RPMI7951 (cell line): ENCODE measurements around the gene MATN1. TPM values are rescaled to one million over a fixed set of nuclear protein-coding genes. Genes with fewer than 3 reads are reported as not detected.
A peak's percentile ranks its signal among the peaks of the same experiment; 100 is the strongest.

Source experiments
- DNase-seq: peaks from one replicate; pipeline ENCODE4 v3.0.0-alpha.2; 2012; ENCODE audit warnings: low read depth
- total RNA-seq: library from RNA; depleted of rRNA; stranded (reverse); fragments of >200 nt; shearing (Covaris generic); gene quantifications from 2 replicates; pipeline ENCODE4 v1.2.3, GENCODE V29; 2014

MATN1 gene
- total RNA-seq, 1 experiment from 2014 or later, result 0.48 TPM

DNA sequence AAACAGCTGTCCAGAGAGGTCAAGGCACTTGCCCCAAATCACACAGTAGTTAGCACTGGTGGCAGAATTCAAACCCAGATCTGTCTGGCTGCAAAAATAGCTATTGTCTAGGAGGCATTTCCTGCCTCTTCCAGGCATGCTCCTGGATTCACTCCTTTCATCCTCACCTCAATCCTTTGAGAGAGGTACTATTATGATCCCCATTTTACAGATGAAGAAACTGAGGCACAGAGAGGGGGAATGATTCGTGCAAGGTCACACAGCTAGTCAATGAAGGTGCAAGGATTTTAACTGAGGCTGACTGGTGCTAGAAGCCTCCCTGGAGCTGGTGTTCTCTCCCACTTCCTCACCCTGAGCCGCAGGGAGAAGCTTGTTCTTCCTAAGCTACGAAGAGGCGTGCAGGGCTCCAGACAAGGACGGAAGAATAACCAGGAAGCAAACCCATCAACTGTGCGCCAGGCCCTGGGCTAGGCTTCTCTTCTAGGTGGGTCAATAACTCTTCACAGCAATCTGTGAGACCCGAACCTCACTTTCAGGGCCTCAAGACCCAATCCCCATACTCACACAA is 34.8 kb upstream of the MATN1 start:
- DNase-seq, result no peak

DNA sequence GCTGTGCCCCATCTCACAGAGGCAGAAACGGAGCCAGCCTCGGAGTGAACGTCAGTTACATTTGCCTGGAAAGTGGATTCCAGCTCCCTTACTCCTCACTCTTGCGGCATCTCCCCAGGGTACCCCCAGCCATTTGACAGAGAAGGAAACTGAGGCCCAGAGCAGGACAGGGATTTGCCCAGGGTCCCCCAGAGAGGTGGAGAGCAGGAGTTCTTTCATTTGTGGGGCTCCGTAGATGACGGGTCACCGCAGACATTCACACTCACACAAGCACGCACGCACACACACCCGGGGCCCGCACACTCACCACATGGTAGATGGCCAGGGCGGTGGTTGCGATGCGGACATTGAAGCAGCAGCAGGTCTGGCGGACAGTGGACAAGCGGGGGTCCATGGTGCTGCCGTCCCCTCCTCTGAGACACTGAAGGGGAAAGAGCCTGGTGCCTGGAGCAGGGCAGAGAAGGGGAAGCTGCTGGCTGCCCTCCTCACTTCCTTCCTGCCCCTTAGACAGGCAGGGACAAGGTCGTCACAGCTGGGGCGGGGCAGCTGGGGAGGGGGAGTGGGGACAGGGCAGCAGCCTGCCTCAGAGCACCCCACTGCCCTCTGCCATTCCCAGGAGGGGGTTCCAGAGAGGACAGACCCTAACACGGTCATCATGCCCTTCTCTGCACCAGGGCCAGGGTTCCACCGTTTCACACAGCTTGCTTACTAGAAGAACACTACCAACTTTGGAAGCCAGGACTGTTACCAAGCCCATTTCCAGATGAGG is 34.2 kb upstream of the MATN1 start, which contains the start of gene LAPTM5:
LAPTM5 (minus strand) TSS at position 423 of the 769 bp plus-strand sequence; CDS start at position 394, 29 bp downstream.
- no peak for DNase-seq

DNA sequence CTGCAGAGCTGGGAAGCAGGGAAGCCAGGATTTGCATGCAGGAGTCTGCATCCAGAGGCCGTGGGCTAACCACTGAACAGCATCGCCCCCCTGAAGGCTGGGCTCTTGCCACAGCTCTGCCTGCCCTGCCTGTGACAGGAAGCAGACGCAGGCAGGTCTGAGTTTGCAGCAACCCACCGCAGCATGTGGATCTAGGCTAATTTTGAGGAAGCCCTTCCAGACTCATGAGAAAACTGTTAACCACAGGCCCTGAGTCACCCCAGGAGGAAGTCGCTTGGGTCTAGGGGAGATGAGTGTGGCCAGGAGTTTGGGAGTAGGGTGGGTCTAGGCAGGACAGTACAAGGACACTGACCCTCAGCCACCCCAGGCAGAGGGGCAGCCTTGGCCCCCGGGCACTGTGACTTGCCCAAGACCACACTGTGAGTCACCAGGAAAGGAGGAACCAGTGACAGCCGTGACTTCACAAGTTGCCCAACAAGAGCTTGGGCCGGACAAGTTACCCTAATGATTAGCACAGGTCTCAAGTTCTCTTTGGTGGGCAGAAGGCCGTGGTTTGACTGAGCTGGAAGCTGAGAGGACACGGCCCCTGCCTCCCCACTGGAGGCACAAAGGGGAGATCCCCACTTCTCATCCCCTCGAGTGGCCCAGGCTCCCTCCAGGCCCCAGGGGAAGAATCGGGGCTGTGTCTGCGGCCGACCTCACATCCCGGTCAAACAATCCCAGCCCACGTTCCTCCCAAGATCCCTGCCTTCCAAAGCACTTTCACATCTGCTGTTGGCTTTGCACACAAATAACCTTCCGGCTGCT is 33.4 kb upstream of the MATN1 start:
- DNase-seq, result peak; percentile 100

DNA sequence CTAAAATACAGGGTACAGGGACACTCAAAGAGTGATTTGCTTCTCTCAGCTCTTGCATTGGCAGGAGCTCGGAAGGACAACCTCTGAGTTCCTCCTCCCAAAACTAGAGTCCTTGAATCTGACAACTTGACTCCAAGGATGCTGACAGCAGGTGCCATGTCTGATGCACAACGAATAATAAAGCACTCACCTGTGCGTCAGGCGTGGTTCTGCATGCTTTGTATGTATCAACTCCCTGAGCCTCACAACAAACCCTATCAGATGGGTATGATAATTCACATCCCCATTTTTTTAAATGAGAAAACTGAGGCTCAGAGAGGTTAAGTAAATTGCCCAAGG is 32.8 kb upstream of the MATN1 start:
- no peak for DNase-seq

DNA sequence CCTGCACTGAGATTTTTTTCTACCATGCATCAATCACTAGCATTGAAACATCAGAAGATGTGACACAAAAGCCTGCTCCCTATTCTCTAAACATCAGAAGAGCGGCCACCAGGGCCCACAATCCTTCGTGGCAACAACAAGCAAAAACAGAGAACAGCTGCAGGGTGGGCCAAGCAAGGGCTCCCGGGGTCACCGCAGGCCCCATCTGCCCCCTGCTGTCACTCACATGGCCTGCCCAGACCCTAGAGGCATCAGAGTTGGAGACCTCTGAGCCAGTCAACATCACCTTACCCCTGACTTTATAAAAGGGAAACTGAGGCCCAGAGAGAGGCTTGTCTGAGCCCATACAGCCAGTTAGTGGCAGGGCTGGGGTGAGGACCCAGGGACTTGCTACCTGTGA is 32.4 kb upstream of the MATN1 start:
- no peak for DNase-seq

DNA sequence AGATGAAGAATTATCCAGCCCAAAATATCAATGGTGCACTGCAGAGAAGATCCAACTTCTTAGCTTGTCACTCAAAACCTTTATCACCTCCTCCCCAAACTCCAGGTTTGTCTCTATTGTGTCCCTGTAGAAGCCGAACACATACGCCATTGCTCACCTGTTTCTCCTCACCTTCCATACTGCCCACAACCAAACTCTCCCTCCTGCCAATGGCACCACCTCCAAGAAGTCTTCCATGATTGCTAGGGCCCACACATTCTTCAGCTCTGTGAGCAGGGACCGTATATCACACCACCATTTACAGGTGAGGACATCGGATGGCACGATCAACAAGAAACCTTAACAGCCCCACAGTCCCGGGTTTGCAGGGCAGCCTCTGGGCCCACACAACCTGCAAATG is 31.9 kb upstream of the MATN1 start:
- no peak for DNase-seq

DNA sequence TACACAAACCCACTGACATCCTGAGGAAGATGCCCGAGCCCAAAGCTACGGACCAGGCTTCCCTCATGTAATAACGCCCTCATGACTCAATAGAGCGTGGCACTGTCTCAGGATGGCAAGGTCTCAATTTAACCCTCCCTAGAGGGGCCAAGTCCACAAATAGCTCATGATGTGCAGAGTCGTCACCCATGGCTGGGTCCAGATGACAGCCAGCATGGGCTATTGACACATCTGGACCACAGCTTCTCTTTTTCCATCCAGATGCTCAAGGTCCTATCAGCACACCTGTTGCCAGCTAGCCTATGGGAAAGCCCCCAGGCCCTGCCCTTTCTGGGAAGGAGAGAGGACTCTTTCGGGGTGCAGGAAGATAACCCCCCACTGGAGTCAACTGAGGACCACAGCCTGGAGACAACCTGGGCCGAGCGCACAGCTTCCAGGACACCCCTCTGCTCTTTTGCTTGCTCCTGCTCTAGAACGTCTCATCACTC is 31.3 kb upstream of the MATN1 start:
- DNase-seq, result peak; percentile 89

DNA sequence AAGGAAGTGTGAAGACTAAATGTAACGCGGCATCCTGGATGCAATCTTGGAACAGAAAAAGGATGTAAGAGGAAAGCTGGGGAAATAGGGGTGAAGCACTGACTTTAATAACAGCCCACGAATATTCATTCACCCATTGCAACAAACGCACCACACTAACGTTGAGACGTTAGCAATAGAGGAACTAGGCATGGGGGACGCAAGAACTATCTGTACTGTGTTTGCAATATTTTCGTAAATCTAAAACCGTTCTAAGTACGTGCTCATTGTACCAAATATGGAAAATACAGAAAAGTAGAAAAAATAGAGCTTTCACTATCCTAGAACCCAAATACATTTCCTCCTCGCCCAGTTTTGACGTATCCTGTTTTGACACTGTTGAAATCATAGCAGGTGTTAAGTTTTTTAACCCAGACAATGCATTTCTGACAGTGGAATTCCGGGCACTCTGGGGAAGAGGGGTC is 30.3 kb upstream of the MATN1 start:
- DNase-seq, result no peak

DNA sequence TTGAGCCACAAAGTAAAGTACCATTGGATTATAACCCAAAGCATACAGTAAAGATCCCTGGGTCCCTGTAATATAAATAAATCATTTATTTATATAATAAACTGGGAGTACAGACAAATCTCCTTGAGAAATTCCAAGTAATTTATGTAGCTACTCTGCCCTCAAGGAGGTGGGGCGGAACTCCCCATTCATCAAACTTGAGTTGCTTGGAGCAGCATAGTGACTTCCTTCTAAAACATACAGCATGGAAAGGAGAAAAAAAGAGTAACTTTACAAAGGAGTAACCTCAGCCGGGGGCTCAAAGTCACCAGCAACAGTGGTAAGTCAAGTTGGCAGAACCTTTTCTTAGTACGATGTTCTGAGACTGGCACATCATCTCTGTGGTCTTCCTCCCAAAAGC is 29.7 kb upstream of the MATN1 start:
- no peak for DNase-seq

DNA sequence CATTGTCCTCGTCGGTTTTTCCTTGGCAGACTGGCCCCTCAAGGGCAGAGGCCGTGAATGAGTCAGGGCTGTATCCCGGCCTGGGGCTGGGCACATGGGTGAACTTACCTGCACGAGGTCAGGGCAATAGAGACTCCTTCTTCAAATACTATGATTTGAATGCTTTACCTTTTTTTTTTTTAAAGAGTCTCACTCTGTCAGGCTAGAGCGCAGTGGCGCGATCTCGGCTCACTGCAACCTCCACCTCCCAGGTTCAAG is 29.2 kb upstream of the MATN1 start:
- DNase-seq, result no peak

DNA sequence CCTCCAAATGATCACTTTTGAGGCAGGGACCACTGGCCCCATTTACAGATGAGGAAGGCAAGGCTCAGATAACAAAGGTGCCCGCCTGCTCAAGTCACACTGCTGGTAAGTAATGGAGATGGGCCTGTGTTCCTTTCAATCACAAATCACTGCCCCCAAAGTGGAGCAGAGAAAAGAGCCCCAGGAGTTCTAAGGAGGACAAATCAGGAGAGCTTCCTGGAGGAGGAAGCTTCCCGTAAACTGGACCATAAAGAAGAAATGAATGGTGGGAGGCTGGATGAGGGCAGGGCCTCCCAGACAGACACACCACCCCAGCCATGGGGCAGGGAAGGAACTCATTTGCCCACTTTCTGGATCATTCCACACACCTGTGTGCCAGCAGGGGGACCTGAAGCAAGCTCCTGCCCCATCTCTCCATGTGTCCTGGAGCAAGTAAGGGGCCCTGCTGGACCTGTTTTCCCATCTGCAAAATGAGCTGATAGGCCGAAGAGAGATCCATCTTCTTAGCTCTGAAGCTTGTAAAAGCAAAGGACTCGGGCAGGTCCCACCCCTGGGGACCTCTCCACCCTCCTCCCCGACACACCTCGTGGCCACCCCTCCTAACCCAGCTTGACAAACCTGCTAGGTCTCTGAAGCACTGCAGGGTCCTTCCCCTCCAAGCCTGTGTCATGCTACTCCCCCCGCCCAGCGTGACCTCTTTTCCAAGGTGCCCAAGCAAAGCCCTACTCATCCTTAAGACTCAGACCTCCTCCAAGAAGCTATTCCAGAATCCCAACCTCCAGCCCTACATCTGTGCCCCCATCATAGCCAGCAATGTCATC is 28.7 kb upstream of the MATN1 start:
- DNase-seq, result no peak

DNA sequence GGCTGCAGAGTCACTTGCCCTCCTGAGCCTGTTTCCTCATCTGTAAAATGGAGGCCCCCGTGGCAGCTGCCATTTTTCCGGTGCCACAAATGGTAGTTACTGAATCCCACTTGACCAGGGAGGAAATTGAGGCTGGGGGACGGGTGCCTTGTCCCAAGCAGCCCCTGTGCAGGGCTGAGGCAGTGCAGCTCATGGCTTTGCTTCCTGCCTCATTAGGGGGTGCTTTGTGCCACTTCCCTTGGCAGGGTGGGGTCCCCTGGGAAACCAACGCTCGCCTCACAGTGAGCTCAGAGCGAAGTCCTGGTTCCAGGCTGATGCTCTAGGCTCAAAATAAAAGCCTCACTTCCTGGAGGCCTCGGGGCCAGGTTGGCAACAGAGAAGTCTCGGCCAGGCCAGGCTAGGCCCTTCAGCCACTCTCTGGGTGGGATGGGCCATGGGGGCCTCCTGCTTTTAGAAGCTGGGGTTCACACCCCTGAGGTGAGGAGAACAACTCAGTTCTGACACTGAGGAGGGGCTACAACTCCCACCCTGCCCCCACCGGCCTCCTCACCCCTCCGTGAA is 27.4 kb upstream of the MATN1 start:
- no peak for DNase-seq

DNA sequence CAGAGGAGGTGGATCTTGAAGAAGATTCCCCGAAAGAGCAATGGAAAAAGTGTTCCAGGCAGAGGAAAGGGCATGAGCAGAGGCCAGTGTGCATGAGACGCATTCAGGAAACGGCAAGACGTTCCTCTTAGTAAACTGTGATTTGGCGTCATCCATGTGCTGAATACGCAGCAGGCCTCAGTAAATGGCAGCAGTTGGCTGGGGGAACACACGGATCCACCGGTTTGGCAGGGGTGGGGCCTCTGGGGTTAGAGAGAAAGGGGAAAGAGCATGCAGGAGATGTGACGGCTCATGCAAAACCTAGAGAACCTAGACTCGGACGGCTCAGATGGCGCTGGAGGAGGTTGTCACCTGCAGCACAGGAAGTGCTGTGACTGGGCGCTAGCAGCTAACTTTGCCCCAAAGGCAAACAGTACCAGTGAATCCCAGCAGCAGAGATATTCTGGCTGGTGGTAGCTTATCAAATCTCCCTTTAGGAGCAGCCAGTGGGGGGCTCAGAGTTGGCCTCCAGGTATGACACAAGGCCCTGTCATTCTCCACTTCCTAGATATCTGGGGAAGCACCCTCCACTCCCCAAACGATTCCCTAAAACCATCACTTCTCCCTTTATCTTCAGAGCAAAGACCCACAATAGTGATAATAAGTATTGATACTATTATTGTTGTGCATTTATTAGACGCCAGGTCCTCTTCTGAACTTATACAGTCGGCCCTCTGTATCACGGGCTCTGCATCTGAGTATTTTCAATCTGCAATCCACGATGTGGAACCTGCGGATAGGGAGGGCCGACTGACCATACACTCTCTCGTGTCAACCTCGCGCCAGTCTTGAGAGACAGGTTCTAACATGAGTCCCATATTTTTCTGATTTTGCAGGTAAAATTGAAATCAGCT is 26.6 kb upstream of the MATN1 start:
- no peak for DNase-seq

DNA sequence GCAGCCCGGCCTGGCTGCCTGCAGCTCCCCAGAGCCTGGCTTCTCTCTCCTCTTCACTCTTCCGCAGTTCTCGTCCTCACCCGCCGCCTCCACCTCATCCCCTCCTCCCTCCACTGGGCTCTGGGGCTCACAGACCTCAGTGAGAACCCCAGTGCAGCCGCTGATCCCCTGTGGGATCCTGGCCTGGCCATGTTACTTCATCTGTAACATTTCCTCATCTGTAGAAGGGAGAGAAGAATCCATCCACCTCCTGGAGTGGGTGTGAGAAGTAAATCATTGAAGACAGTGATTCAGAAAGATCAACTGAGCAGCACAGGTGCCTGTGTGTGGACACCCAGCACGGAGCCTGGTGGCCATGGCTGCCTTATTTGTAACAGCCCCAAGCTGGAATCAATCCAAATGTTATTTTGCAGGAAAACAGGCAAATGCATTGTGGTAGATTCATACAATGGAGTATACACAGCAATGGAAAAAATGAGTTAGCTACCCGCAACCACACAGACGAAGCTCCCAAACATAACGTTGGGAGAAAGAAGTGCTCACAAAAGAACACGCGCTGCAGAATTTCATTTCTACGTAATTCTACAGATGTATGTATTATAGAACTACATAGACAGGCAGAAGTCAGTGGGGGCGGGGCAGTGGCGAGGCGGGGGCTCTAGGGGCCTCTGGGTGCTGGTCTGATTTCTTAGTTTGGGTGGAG is 25.5 kb upstream of the MATN1 start:
- peak; percentile 47 for DNase-seq

DNA sequence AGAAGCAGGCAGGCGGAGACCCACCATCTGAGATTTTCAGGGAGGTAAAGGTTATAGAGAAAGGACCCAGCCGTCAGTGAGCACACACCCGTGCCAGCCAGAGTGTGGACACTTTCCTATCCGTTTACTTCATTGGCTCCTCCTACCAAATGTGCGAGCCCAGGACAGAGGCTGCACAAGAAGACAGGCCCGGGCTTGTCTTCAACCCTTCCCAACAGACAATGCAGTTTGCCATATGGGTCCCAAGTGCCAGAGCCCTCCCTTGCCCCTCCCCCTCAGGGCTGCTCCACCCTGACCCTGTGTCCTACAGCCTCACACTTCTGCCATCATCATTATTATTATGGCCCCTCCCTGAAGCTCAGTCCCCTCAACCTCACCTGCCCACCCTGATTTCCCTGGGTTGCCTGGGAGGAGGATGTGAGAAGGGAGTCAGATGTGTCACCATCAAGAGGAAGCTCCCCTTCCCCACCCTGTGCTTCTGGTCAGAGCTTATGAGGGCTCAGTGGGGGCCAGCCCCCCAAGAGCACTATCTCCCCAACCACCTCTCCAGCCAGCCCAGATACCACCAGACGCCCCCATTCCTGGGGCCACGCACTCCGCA is 24.8 kb upstream of the MATN1 start:
- no peak for DNase-seq

DNA sequence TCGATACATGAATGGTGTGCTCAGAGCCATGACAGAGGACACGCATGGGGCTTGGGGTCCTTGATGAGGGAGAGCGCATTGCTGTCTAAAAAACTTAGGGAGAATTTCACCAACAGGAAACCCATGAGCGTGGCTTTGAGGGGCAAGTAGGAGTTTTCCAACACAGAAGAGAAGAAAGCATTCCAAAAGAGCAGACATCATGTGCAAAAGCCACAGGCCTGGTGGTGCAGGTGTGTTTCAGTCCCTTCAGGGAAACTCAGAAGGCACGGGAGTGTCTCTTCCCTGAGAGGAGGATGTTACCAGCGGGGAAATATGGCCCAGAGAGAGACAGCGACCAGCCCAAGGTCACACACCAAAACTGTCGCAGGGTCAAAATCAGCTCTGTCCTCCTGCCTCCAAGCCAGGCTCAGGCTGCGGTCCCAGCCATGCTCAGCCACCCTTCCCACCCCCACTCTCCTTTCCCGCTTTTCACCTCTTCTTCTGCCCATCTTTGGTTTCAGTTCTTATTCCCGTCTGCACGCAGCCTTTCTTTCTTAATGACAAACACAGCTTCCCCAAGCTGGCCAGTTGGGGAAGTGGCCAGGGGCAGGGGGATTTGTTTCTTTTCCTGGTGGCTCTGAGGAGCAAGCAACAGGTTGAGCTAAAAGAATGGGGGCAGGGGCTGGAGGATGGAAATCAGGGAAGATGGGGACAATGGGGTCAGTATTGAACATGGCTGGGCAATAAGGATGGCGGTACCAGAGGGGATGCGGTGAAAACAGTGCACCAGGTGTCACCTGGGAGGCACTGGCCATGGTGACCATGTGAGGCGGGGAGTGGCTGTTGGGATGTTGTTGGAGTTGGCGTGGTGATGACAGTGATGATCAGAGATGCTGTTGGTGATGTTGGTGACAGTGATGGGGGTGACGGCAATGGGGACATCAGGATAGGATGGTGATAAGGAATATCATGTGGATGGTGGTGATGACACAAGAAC is 23.9 kb upstream of the MATN1 start:
- no peak for DNase-seq

DNA sequence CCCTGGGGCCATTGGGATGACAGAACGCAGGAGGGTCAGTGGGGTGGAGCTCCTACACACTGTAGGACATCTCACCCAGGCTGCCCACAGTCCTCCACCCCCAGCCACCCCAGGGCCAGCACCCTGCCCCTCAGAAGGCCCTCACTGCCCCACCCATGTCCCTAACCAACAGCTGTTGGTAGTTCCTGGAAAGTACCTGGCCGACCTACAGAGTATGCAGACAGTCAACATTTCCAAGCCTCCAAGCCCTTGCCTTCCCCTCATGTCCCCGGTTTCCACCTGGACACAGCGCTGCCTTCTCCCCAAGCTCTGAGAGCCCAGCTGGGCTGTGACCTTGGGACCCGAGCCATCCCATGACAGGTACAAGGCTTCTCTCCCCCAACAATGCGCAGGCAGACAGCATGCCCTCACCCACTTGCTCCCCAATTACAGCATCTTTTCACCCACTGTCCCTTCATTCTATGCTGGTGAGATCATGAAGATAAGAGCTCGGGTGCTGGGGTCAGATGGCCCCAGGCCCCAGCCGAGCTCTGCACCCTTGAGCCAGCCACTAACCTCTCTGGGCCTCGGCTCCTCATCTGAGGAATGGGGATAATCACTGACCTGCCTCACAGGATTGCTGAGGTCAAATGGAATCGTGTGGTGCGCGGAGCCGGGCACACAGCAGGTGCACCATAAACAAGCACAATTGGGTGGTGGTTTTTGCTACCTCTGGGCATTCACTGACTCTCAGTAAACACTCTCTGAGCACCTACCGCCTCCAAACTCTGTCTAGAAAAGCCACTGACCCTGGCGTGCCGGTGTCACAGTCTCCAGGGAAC is 23.0 kb upstream of the MATN1 start:
- DNase-seq, result no peak

DNA sequence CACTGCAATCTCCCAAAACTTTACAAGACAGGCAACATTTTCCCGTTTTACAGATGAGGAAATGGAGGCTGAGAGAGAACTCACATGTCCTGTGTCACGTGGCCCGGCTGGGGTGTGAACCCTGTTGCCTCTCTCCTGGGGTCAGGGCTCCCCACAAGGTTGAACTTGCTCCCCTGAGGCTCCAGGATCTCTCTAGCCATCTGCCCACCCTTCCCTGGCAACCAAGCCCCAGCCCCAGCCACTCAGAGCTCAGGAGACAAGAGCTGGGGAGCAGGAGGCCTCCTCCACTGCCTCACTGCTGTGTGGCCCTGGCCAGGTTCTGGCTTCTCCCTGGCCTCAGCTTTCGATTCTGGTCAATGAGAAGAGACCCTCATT is 22.4 kb upstream of the MATN1 start:
- DNase-seq, result no peak
